IPS DF 4.7 (cell line): ENCODE data around the gene GLT6D1.

Experiments used
- DNase-seq: peaks from one replicate; pipeline ENCODE4 v3.0.0-alpha.2; 2013; ENCODE audit warnings: low spot score; ENCODE audit errors: extremely low read depth

The GLT6D1 gene

GRCh38 chr9:135586601-135587109 is 52.7 kb downstream of the GLT6D1 start:
- no peak for DNase-seq

GRCh38 chr9:135584934-135585333 is 54.4 kb downstream of the GLT6D1 start:
- no peak for DNase-seq

DNA sequence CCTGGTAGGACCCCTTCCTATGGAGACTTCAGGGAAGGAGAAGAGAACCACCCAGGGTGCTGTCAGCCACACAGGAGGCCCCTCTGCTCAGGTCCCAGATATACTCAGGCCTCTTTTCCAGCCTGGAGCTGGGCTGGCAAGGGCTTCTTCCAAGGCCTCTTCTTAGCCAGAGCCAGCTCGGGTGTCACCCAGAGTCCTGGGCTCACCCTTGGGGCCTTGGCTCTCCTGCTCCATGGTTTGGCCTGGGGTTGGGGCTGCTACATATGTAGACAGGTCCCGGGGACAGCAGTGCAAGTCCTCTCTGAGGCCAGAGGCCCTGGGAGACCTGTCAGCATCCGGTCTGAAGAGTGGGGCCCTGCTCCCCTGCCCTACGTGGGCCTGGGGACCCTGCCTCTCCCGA is 55.0 kb downstream of the GLT6D1 start:
- DNase-seq = no peak

GRCh38 chr9:135583688-135584011 is 55.7 kb downstream of the GLT6D1 start:
- DNase-seq = no peak

- DNase-seq = no peak
Observed at GRCh38 chr9:135582966-135583687, 56.2 kb downstream of the GLT6D1 start.

DNA sequence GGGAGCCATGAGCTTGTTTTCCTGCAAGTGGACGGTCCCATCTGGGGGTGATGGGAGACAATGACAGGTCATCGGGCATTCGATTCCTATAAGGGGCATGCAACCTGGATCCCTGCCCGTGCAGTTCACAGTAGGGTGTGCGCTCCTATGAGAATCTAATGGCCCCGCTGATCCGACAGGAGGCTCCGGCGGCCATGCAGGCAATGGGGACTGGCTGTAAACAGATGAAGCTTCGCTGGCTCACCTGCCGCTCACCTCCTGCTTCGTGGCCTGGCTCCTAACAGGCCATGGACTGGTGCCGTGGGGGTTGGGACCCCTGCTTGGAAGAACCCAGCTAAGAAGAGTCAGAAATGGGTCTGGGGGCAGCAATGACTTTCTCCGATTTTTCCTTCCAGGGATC is 56.8 kb downstream of the GLT6D1 start:
- DNase-seq = no peak

DNA sequence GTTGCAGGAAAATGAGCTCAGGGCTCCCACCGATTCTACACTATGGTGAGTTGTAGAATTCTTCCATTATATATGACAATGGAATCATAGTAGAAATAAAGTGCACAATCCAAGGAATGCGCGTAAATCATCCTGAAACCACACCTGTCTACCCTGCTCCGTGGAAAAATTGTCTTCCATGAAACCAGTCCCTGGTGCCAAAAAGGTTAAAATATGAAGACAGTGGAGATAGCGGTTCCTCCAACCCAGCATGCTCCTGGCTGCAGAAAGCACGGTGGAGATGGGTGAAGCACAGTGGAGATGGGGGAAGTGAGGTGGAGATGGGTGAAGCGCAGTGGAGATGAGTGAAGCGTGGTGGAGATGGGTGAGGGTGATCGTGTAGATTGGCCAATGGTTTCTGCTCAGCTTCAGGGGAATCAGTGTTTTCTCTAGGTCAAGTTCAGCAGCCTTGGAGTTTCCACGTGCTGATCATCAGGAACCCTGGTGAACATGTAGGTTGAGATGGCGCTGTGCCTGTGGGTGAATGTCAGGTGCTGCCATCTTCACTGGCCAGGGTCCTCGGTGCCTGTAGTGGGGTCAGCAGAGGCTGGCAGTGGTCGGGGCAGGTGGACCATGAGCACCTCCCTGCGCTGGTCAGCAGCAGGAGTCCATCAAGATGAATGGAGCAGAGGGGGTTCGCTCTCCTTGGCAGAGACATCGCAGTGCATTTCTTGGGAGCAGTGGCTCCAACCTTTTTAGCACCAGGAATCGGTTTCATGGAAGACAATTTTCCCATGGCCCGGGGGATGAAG is 57.5 kb downstream of the GLT6D1 start:
- DNase-seq = no peak

GRCh38 chr9:135580664-135581380 is 58.5 kb downstream of the GLT6D1 start:
- DNase-seq = no peak

DNA sequence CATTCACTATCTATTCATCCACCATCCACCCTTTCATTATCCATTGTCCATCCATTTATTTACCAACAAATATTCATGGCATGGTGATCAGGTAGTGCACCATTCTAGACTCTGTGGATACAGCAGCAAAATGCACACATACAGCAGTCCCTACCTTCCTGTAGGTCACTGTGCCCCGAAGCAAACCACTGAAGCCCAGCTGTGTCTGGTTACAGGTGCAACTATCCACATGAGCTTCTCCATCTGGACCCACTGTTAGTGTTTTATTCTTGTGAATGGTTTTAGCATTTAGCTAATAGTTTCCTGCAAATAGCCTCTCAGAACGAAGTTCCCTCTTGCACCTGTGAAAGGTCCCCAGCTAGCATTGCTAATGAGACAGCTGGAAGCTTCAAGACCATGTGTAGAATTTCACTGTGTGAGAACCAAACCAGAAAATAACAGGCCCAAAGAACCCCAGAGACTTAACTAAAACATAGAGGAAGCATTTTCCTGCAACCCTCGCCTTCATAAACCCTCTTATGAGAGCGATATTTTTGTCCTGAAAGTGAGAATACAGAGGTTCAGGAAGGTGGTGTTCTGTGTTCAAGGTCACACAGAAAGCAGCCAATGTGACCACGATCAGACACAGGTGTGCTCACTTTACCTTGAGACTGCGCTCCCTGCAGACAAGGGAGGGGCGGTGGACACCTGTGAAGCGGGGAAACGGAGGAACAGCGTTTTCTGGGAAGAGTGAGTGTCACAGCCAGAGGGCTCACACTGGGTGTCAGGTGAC is 59.3 kb downstream of the GLT6D1 start:
- DNase-seq = no peak

- no peak for DNase-seq
Observed at GRCh38 chr9:135579356-135579755, 60.0 kb downstream of the GLT6D1 start.

- no peak for DNase-seq
Observed at GRCh38 chr9:135577256-135577655, 62.1 kb downstream of the GLT6D1 start.

GRCh38 chr9:135575995-135576631 is 63.2 kb downstream of the GLT6D1 start:
- DNase-seq = no peak

DNA sequence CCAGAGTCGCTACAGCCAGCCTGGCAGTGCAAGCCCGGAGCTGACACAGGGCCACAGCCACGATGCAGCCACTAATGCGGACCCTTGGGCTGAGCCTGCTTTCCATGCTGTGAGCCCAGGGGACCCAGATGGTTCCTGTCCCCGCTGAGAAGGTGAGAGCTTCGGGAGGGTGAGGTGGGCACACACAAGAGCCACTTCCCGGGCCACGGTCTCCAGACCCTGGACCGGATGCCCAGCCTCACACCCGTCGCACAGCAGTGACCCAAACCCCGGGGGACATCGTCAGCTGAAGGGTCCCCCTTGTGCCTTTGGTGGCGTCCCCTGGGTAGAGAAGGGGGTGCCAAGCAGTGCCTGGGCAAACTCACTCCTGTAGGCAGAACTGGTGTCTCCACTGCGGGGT is 64.4 kb downstream of the GLT6D1 start:
- no peak for DNase-seq

DNA sequence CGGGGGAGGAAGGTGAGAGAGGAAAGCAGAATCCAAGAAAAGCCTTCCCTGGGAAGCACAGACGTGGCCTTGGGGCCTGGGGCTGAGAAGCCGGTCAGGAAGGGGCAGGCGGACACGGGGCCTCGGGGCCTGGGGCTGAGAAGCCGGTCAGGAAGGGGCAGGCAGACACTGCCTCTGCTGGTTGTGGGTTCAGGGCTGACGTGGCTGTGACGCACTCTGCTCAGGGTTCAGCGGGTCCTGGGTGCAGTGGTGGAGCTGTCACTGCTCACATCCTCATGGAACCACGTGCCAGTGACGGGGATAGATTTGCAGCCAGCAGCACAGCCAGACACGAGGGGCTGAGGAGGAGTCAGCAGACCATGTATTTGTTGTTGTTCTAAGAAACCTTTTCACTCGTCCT is 65.0 kb downstream of the GLT6D1 start:
- DNase-seq = no peak
